ENCODE measurements around the gene SPATA9. TPM values are rescaled to one million over a fixed set of nuclear protein-coding genes. Genes with fewer than 3 reads are reported as not detected.

The SPATA9 gene
- total and polyA plus RNA-seq, 2 of the 13 experiments (the other 11 are each of a cell fraction or from before 2014, with no cell fraction given), result not detected

- TF ChIP-seq FOXA3 (CRISPR knock-in tag; IDR thresholded peaks at IDR 0.05), result peak; percentile 74; the same call in 1 of the 2 replicates
- no peak for TF ChIP-seq MAFK (conservative IDR thresholded peaks at IDR 0.05 in 1 of 2, IDR thresholded peaks at IDR 0.05 in 1 of 2; ENCODE audit: low read length in 2 of 2)
- TF ChIP-seq ZFP41 (CRISPR knock-in tag; IDR thresholded peaks at IDR 0.05; ENCODE audit: borderline replicate concordance), result no peak; the same call in 1 of the 2 replicates
- TF ChIP-seq TGIF2 (CRISPR knock-in tag; IDR thresholded peaks at IDR 0.05), result 0 out of 2 replicates have a peak, but pooled peaks have one; percentile 66
- TF ChIP-seq TCF7L2 (IDR thresholded peaks at IDR 0.05; ENCODE audit: low read depth, low read length), result no peak
- 0 out of 2 replicates have a peak, but pooled peaks have one; percentile 76 for TF ChIP-seq RFXANK (CRISPR knock-in tag; IDR thresholded peaks at IDR 0.05)
- peak; percentile 96 for TF ChIP-seq ZNF878 (CRISPR knock-in tag; IDR thresholded peaks at IDR 0.05)
- TF ChIP-seq AGO2 (optimal IDR thresholded peaks at IDR 0.05; ENCODE audit: low read depth, low read length), result peak; percentile 43
- peak; percentile 57 for TF ChIP-seq BCL6 (CRISPR knock-in tag; IDR thresholded peaks at IDR 0.05)
- peak; percentile 76 for TF ChIP-seq SPEN (CRISPR knock-in tag; IDR thresholded peaks at IDR 0.05; ENCODE audit: low read depth)
- 0 out of 2 replicates have a peak, but pooled peaks have one; percentile 46 for TF ChIP-seq SIX4 (CRISPR knock-in tag; IDR thresholded peaks at IDR 0.05)
- TF ChIP-seq DMAP1 (CRISPR knock-in tag; IDR thresholded peaks at IDR 0.05), result peak; percentile 84
- peak; percentile 86 for TF ChIP-seq ASH2L (IDR thresholded peaks at IDR 0.05; ENCODE audit: insufficient read length, low read depth, low read length)
- TF ChIP-seq NR1H2 (CRISPR knock-in tag; IDR thresholded peaks at IDR 0.05; ENCODE audit: borderline replicate concordance, low read depth), result no peak
- TF ChIP-seq SALL1 (CRISPR knock-in tag; IDR thresholded peaks at IDR 0.05), result peak; percentile 96
- TF ChIP-seq ZNF7 (CRISPR knock-in tag; IDR thresholded peaks at IDR 0.05), result no peak
- 0 out of 2 replicates have a peak, but pooled peaks have one; percentile 34 for TF ChIP-seq ZNF646 (CRISPR knock-in tag; IDR thresholded peaks at IDR 0.05)
- peak in 1 of 2 experiments; percentile 58; a peak in 2 of 4 replicates for TF ChIP-seq ATF4 (CRISPR knock-in tag; IDR thresholded peaks at IDR 0.05)
- TF ChIP-seq U2AF1 (optimal IDR thresholded peaks at IDR 0.05; ENCODE audit: low read depth, low read length), result no peak
- TF ChIP-seq ZNF337 (CRISPR knock-in tag; IDR thresholded peaks at IDR 0.05; ENCODE audit: borderline replicate concordance, low read depth), result peak; percentile 74; the same call in 1 of the 2 replicates
- no peak for TF ChIP-seq NR2F1 (CRISPR knock-in tag; IDR thresholded peaks at IDR 0.05)
- TF ChIP-seq ZNF747 (CRISPR knock-in tag; IDR thresholded peaks at IDR 0.05; ENCODE audit: borderline replicate concordance), result peak; percentile 89; the same call in 1 of the 2 replicates
- peak; percentile 81 for TF ChIP-seq XRCC5 (optimal IDR thresholded peaks at IDR 0.05; ENCODE audit: low read length)
Measured at GRCh38 chr5:95646569-95647431, 36.0 kb downstream of the SPATA9 start, which contains the start of gene RFESD (continued).
